ENCODE data around the gene EPB41L3.

DNA sequence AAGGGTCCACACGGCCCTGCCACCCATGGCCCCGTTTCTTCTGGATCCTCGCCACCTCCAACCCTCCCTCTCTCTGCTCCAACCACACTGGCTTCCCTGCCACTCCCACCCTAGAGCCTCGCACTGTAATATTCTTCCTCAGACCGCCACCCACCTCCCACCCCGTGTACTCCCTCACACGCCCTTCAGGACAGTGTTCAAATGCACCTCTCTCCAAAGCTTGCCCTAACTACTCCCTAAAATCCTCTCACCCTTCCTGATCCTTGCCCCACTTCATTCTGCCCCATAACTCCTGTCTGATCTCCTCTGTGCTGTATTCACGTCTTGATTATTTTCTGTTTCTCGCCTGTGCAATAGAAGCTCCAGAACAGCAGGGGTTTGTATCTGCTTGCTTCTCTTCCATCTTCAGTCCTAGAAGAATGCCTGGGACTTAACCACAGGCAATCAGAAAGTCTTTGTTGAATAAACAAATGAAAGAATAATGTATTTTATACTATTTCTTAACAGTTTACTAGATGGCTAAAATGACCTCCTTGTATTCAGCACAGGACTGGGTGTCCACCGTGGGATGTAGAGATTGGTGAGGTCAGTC is 25.5 kb downstream of the EPB41L3 start:
- TF ChIP-seq, protein P1, sequence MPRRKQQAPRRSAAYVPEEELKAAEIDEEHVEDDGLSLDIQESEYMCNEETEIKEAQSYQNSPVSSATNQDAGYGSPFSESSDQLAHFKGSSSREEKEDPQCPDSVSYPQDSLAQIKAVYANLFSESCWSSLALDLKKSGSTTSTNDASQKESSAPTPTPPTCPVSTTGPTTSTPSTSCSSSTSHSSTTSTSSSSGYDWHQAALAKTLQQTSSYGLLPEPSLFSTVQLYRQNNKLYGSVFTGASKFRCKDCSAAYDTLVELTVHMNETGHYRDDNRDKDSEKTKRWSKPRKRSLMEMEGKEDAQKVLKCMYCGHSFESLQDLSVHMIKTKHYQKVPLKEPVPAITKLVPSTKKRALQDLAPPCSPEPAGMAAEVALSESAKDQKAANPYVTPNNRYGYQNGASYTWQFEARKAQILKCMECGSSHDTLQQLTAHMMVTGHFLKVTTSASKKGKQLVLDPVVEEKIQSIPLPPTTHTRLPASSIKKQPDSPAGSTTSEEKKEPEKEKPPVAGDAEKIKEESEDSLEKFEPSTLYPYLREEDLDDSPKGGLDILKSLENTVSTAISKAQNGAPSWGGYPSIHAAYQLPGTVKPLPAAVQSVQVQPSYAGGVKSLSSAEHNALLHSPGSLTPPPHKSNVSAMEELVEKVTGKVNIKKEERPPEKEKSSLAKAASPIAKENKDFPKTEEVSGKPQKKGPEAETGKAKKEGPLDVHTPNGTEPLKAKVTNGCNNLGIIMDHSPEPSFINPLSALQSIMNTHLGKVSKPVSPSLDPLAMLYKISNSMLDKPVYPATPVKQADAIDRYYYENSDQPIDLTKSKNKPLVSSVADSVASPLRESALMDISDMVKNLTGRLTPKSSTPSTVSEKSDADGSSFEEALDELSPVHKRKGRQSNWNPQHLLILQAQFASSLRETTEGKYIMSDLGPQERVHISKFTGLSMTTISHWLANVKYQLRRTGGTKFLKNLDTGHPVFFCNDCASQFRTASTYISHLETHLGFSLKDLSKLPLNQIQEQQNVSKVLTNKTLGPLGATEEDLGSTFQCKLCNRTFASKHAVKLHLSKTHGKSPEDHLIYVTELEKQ (tag by site-specific recombination; IDR thresholded peaks at IDR 0.05; ENCODE audit: borderline replicate concordance) = no peak
- TF ChIP-seq, protein P2, sequence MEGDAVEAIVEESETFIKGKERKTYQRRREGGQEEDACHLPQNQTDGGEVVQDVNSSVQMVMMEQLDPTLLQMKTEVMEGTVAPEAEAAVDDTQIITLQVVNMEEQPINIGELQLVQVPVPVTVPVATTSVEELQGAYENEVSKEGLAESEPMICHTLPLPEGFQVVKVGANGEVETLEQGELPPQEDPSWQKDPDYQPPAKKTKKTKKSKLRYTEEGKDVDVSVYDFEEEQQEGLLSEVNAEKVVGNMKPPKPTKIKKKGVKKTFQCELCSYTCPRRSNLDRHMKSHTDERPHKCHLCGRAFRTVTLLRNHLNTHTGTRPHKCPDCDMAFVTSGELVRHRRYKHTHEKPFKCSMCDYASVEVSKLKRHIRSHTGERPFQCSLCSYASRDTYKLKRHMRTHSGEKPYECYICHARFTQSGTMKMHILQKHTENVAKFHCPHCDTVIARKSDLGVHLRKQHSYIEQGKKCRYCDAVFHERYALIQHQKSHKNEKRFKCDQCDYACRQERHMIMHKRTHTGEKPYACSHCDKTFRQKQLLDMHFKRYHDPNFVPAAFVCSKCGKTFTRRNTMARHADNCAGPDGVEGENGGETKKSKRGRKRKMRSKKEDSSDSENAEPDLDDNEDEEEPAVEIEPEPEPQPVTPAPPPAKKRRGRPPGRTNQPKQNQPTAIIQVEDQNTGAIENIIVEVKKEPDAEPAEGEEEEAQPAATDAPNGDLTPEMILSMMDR (tag by site-specific recombination; IDR thresholded peaks at IDR 0.05) = no peak
- TF ChIP-seq, protein P3, sequence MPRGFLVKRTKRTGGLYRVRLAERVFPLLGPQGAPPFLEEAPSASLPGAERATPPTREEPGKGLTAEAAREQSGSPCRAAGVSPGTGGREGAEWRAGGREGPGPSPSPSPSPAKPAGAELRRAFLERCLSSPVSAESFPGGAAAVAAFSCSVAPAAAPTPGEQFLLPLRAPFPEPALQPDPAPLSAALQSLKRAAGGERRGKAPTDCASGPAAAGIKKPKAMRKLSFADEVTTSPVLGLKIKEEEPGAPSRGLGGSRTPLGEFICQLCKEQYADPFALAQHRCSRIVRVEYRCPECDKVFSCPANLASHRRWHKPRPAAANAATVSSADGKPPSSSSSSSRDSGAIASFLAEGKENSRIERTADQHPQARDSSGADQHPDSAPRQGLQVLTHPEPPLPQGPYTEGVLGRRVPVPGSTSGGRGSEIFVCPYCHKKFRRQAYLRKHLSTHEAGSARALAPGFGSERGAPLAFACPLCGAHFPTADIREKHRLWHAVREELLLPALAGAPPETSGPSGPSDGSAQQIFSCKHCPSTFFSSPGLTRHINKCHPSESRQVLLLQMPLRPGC (tag by site-specific recombination; IDR thresholded peaks at IDR 0.05) = no peak
- no peak for TF ChIP-seq ZNF664 (tag by site-specific recombination; IDR thresholded peaks at IDR 0.05)
- no peak for TF ChIP-seq ZNF596 (tag by site-specific recombination; IDR thresholded peaks at IDR 0.05)
